GM21381 (cell line): Measurements from ENCODE around the gene CAPZA1.
"Not testable (repeated sequence)": the region's sequence is repeated elsewhere in the genome, so short reads cannot be mapped to it uniquely, and the experiment has no call there.

Experiments
- ATAC-seq: cut with Tn5 transposase; IDR thresholded peaks from one replicate; pipeline ENCODE4 v1.9.1; 2021; ENCODE audit warnings: mild to moderate bottlenecking, moderate library complexity; ENCODE audit not compliant: unreplicated experiment

The CAPZA1 gene

DNA sequence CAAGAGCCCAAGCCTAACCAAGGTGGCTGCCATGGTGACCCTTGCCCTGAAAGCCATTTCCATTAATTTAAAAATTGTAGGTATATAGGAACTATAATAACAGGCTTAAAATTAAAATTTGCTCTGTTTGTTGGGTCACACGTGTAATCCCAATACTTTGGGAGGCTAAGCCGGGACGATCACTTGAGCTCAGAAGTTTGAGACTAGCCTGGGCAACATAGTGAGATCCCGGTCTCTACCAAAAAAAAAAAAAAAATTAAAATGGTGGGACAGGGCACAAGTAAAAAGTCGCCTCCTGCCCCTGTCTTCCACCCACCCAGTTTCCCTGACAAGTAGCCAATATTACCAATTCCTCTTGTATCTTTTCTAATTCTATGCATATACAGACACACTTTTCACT lies 6.6 kb downstream of the CAPZA1 start:
- no peak for ATAC-seq

GRCh38 chr1:112626887-112627286 lies 7.3 kb downstream of the CAPZA1 start:
- no peak for ATAC-seq

DNA sequence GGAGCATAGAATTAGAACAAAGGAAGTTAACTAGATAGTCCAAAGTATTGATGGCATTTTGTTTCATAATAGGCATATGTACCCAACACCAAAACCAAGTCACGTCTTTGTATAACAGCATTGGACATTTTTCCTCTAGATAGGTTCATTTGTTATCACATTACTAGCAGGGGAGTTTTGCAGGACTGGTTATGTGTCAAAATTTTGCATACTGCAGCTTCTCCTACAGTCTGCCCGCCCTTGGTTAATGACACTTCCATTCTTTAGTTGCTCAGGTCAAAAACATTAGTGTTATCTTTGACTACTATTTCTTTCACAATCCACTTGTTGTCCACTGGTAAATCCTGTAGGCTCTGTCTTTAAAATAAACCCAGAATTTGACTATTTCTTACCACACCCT lies 8.9 kb downstream of the CAPZA1 start:
- ATAC-seq, result no peak

GRCh38 chr1:112629256-112629655 lies 9.6 kb downstream of the CAPZA1 start:
- no peak for ATAC-seq

DNA sequence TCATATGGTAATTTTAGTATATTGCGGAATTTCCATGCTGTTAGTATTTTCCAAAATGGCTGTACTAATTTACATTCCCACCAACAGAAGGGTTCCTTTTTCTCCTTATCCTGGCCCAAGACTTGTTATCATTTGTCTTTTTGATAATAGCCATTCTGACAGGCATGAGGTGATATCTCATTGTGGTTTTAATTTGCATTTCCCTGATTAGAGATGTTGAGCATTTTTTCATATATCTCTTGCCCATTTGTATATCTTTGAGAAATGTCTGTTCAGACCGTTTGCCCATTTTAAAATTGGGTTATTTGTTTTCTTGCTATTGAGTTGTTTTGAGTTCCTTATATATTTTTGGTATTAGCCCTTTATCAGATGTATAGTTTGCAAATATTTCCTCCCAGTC lies 14.0 kb downstream of the CAPZA1 start:
- no peak for ATAC-seq

GRCh38 chr1:112634367-112634766 lies 14.7 kb downstream of the CAPZA1 start:
- no peak for ATAC-seq

DNA sequence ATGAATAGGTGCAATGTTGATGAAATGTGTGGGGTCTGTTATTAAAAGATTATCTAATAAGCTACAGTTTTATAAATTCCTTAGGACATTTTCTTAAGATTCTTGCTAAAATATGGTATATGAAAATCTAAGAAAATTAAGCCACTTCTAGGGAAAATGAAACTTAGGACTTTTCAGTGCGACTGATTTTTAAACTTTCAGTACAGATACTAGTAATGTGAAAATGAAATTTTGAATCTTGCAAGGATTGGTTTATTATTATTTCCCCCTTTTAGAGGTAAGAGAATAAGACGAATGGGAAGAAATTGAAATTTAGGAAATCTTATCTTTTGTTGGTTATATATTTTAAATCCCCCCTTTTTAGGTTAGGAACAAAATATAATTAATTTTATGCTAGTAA lies 16.4 kb downstream of the CAPZA1 start:
- no peak for ATAC-seq

- no peak for ATAC-seq
These were observed 17.1 kb downstream of the CAPZA1 start for GRCh38 chr1:112636597-112637253.

GRCh38 chr1:112637254-112638109 lies 17.9 kb downstream of the CAPZA1 start:
- ATAC-seq, result no peak

GRCh38 chr1:112638110-112638428 lies 18.4 kb downstream of the CAPZA1 start:
- no peak for ATAC-seq

DNA sequence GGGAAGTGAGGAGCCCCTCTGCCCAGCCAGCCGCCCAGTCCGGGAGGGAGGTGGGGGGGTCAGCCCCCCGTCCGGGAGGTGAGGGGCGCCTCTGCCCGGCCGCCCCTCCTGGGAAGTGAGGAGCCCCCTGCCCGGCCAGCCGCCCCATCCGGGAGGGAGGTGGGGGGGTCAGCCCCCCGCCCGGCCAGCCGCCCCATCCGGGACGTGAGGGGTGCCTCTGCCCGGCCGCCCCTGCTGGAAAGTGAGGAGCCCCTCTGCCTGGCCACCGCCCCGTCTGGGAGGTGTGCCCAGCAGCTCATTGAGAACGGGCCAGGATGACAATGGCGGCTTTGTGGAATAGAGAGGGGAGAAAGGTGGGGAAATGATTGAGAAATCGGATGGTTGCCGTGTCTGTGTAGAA lies 20.8 kb downstream of the CAPZA1 start:
- ATAC-seq, result not testable (repeated sequence)

DNA sequence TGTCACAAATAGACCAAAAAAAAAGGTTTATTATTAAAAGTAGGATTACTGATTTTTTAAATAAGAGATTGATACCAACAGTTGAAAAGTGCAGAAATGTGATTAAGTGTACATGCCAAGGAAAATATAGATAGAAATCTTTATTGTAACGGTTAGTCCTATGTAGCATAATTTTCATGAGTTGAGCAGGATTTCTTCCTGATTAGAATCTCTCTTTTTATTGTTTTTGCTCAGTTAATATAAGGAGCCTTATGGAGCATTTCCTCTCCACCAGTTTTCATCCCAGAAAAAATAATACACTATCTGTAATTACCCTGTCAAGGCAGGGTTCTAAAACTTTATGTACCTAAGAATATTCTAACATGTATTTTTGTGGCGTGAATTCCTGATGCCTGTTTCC lies 23.4 kb downstream of the CAPZA1 start:
- ATAC-seq, result no peak

DNA sequence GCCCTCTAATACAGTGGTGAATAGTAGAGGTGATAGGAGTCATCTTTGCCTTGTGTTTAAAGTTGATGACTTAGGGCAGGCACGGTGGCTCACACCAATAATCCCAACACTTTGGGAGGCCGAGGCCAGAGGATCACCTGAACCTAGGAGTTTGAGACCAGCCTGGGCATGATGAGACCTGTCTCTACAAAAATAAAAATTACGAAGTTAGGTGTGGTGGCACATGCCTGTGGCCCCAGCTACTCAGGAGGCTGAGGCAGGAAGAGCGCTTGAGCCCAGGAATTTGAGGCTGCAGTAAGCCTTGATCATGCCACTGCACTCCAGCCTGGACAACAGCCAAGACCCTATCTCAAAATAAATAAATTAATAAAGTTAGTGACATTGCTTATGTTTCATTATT lies 26.6 kb downstream of the CAPZA1 start:
- ATAC-seq, result no peak

GRCh38 chr1:112651205-112651604 lies 31.6 kb downstream of the CAPZA1 start:
- no peak for ATAC-seq

DNA sequence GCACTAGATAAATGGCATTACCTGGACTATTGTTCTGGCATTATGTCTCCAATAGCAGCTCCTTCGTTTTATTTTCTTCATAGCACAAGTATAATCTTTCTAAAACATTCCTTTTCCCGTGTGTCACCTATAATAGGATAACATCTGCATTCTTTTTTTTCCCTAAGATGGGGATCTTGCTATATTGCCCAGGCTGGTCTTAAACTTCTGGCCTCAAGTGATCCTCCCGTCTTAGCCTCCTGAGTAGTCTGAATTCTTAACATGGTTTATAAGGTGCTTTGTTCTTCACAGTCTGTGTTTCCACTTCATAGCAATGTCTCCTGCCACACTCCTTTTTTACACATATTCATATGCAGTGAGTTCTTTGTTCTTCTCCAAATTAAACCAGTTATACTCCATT lies 46.2 kb downstream of the CAPZA1 start:
- ATAC-seq, result no peak

DNA sequence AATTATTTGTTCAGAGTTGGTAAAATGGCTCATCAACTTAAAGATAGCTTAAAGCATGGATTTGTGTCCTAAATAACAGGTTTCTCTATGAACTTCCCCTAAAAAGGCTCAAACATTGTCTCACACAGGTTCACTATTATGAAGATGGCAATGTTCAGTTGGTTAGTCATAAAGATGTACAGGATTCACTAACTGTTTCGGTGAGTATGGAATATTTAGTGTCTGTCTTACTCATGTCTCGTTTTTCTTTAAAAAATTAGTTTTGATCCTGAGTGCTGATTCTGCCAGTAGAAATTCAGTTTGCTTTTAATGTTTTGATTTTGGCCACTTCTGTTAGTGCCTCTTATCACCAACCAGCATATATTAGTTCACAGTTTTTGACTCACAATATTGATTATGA lies 47.3 kb downstream of the CAPZA1 start:
- no peak for ATAC-seq

- ATAC-seq, result no peak
These were observed 52.4 kb downstream of the CAPZA1 start for GRCh38 chr1:112672009-112672408.

DNA sequence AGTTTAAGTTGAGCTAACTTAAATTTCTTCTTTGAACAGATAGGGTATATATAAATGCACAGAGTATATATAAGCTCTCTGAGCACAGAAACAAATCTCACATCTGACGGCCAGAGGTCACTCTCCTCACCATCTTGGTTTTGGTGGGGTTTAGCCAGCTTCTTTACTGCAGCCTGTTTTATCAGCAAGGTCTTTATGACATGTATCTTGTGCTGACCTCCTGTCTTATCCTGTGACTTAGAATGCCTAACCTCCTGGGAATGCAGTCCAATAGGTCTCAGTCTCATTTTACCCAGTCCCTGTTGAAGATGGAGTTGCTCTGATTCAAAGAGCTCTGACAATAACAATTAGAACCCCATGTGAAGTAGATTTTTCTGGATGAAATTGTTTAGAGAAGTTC lies 53.2 kb downstream of the CAPZA1 start:
- ATAC-seq, result no peak

GRCh38 chr1:112673592-112674439 lies 54.2 kb downstream of the CAPZA1 start:
- ATAC-seq, result no peak

DNA sequence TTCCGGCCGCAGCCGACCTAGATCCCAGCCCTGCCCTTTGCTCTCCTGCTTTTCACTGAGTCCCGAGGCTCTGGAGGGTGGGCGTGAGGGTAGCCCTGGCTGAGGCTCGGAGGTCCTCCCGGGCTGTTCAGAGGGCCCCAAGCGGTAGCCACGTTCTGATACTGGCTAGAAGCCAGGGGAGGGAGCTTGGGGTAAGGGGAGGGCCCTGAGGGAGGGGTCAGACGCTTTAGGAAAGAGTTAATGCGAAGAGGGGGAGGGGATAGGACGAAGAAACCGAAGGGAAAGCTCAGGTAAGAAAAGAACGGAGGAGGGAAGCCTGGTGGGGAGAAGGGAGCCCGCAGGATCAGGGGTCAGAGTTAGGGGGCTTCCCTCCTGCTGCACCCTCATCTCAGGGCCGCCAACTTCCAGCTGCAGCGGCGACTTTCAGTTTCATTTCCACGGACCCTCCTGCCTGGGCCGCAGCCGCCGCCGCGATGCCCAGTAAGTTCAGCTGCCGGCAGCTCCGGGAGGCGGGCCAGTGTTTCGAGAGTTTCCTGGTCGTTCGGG lies 54.9 kb downstream of the CAPZA1 start, which contains the start of gene MOV10:
Gene MOV10 (plus strand): TSS at position 220 of the 546 bp plus-strand sequence. CDS start 254 bp downstream, at position 474.
- peak; percentile 52 for ATAC-seq
